ENCODE results near the gene GLA.

DNA sequence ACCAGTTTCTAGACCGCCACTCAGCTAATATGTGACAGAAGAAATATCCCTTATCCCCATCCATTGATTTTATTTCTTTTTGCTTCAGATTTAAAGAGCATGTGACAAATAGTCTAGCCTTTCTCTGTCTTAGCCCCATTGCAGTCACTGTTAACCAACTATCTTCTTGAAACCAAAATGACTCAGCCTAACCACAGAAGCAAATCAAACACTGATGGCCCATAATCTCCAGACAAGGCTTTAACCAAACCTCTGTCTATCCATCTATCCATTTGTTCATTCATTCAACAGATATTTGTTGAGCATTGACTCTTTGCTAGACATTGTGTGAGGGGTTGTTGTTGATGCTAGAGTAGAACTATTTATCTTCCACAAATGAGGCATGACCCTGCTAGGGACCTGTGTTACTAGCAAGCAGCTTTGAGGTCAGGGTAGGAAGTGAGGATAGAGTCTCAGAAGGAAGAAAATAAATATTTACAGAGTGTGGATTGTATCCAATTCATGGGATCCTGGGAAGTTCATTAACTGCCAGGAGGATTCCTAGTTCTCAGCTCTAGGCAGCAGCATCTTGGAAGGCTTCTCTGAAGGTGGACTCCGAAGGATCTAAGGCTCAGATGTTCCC lies 22.8 kb upstream of the GLA start:
- TF ChIP-seq POLR2A (IDR thresholded peaks at IDR 0.05) (no peak), POLR2AphosphoS5 (IDR thresholded peaks at IDR 0.05) (no peak)
- TF ChIP-seq, protein P1, sequence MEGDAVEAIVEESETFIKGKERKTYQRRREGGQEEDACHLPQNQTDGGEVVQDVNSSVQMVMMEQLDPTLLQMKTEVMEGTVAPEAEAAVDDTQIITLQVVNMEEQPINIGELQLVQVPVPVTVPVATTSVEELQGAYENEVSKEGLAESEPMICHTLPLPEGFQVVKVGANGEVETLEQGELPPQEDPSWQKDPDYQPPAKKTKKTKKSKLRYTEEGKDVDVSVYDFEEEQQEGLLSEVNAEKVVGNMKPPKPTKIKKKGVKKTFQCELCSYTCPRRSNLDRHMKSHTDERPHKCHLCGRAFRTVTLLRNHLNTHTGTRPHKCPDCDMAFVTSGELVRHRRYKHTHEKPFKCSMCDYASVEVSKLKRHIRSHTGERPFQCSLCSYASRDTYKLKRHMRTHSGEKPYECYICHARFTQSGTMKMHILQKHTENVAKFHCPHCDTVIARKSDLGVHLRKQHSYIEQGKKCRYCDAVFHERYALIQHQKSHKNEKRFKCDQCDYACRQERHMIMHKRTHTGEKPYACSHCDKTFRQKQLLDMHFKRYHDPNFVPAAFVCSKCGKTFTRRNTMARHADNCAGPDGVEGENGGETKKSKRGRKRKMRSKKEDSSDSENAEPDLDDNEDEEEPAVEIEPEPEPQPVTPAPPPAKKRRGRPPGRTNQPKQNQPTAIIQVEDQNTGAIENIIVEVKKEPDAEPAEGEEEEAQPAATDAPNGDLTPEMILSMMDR (IDR thresholded peaks at IDR 0.05), result no peak

All from stomach (tissue), 4 donors.